DND-41 (cell line): ENCODE results near the gene ENDOD1.
"Not testable (repeated sequence)": the region's sequence is repeated elsewhere in the genome, so short reads cannot be mapped to it uniquely, and the experiment has no call there.

Experiments used
- ATAC-seq: fragments of 200-7000 bp; cut with Tn5 transposase; 3 replicates; pipeline ENCODE4 v1.9.1; 2021; ENCODE audit warnings: low read depth; ENCODE audit not compliant: insufficient read depth
- DNase-seq: peaks from one replicate; pipeline ENCODE4 v3.0.0-alpha.2; 2020
- H2AFZ ChIP-seq: 2 replicates; pipeline ENCODE4 v1.6.0; 2012; ENCODE audit warnings: low read depth, low read length
- H3K27ac ChIP-seq: 2 replicates; pipeline ENCODE4 v1.5.1; 2012; ENCODE audit warnings: low read length, inconsistent platforms
- H3K27me3 ChIP-seq: fragments of 200-600 bp; sonication (generic); 2 replicates; pipeline ENCODE4 v1.6.0; 2012; ENCODE audit warnings: low read length, mild to moderate bottlenecking, inconsistent platforms; ENCODE audit not compliant: insufficient read depth, poor library complexity
- H3K36me3 ChIP-seq: 2 replicates; pipeline ENCODE4 v1.5.1; 2012; ENCODE audit warnings: low read length, inconsistent platforms; ENCODE audit not compliant: insufficient read depth
- H3K4me1 ChIP-seq: 2 replicates; pipeline ENCODE4 v1.5.1; 2012; ENCODE audit warnings: mild to moderate bottlenecking, low read length; ENCODE audit not compliant: insufficient read depth
- H3K4me2 ChIP-seq: 2 replicates; pipeline ENCODE4 v1.6.0; 2012; ENCODE audit warnings: mild to moderate bottlenecking, moderate library complexity, low read length, inconsistent platforms; ENCODE audit not compliant: insufficient read depth
- H3K4me3 ChIP-seq, 2 experiments: fragments of 200-600 bp in 1 of 2; shearing (Covaris generic) in 1 of 2; 2 replicates each; pipeline ENCODE4 v1.5.1; 2012 to 2016; ENCODE audit warnings: inconsistent platforms in 2 of 2, low read length in 2 of 2, mild to moderate bottlenecking in 2 of 2, low read depth in 1 of 2, moderate library complexity in 1 of 2
- H3K79me2 ChIP-seq: 2 replicates; pipeline ENCODE4 v1.6.0; 2012; ENCODE audit warnings: low read length, inconsistent platforms; ENCODE audit not compliant: insufficient read depth
- H3K9ac ChIP-seq: 2 replicates; pipeline ENCODE4 v1.6.0; 2012; ENCODE audit warnings: low read depth, mild to moderate bottlenecking, inconsistent platforms, low read length, moderate library complexity
- H3K9me3 ChIP-seq: 2 replicates; pipeline ENCODE4 v1.5.1; 2012; ENCODE audit warnings: low read length, moderate library complexity, mild to moderate bottlenecking, inconsistent platforms; ENCODE audit not compliant: insufficient read depth, severe bottlenecking
- H4K20me1 ChIP-seq: 2 replicates; pipeline ENCODE4 v1.6.0; 2012; ENCODE audit warnings: low read length; ENCODE audit not compliant: insufficient read depth
- CTCF ChIP-seq: IDR thresholded peaks from 2 replicates; pipeline ENCODE4 v1.5.1; 2012; ENCODE audit warnings: borderline replicate concordance, low read length, moderate library complexity, mild to moderate bottlenecking; ENCODE audit not compliant: poor library complexity, severe bottlenecking; ENCODE audit errors: extremely low read depth
- EZH2 ChIP-seq: IDR thresholded peaks from 3 replicates; pipeline ENCODE4 v1.6.1; 2012; ENCODE audit warnings: borderline replicate concordance, low read depth, mild to moderate bottlenecking, moderate library complexity, low read length, inconsistent platforms; ENCODE audit not compliant: severe bottlenecking

ENDOD1 gene

GRCh38 chr11:95104856-95105255 is 15.2 kb downstream of the ENDOD1 start:
- no peak for TF ChIP-seq CTCF
- no peak for TF ChIP-seq EZH2
- no peak overlapping the region for H3K4me3 ChIP-seq
- DNase-seq (no peak), ATAC-seq (no peak)
- no peak overlapping the region for H2AFZ ChIP-seq
- no peaks in the 10 kb centered on the region for H3K9me3 ChIP-seq
- no peaks in the 10 kb centered on the region for H3K79me2 ChIP-seq
- no peak overlapping the region for H3K27ac ChIP-seq
- no peak overlapping the region for H3K9ac ChIP-seq
- H3K4me1 ChIP-seq: no peaks in the 10 kb centered on the region
- no peak overlapping the region for H3K4me2 ChIP-seq
- H3K36me3 ChIP-seq: peaks cover 6% of the 10 kb centered on the region; the same call in 1 of the 2 replicates
- H3K27me3 ChIP-seq: no peaks in the 10 kb centered on the region
- H4K20me1 ChIP-seq: no peaks in the 10 kb centered on the region

DNA sequence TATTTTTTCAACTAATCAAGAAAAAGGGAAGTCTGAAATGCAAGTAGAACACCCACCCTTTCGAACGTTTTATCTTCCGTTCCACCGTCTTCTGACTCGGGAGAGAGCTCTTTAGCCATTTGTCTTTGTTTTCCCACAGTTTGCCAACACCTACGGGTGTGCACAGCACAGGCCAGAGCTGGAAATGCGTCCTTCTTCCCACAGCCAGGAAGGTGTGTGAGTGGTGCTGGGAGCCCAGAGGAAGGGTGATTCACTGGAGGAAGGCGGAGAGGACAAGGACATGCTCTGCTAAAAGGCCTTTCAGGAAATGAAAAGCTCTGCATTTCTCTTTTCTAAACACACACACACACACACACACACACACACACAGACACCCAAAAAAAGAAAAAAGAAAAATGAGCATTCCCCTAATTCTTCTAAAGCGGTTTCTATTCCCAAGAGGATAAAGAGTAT is 18.5 kb downstream of the ENDOD1 start:
- Histone ChIP-seq H3K4me2 (no peak overlapping the region), H3K4me3 (no peak overlapping the region), H3K9me3 (no peaks in the 10 kb centered on the region), H3K4me1 (no peaks in the 10 kb centered on the region), H3K36me3 (peaks cover 6% of the 10 kb centered on the region; the same call in 1 of the 2 replicates), H4K20me1 (no peaks in the 10 kb centered on the region), H2AFZ (no peak overlapping the region), H3K9ac (no peak overlapping the region), H3K79me2 (no peaks in the 10 kb centered on the region), H3K27ac (no peak overlapping the region), H3K27me3 (no peaks in the 10 kb centered on the region)
- DNase-seq (no peak), ATAC-seq (no peak)
- TF ChIP-seq EZH2: no peak

- no peak overlapping the region for H2AFZ ChIP-seq
- ATAC-seq: no peak
These were observed 19.3 kb downstream of the ENDOD1 start for GRCh38 chr11:95108671-95109551.

DNA sequence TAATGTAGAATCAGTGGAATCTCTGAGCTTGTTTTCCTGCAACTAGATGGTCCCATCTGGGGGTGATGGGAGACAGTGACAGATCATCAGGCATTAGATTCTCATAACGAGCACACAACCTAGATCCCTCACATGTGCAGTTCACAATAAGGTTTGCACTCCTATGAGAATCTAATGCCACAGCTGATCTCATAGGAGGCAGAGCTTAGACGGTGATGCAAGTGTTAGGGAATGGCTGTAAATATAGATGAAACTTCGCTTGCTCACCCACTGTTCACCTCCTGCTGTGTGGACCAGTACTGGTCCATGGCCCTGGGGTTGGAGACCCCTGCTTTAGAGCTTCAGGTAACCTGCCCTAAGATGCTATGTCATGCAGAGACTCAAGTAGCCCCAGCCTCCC is 21.8 kb downstream of the ENDOD1 start:
- not testable (repeated sequence) for H3K4me2 ChIP-seq, H3K27ac ChIP-seq, H3K27me3 ChIP-seq, H3K4me1 ChIP-seq, H2AFZ ChIP-seq, H3K4me3 ChIP-seq, H3K79me2 ChIP-seq, H4K20me1 ChIP-seq, H3K36me3 ChIP-seq, H3K9me3 ChIP-seq, H3K9ac ChIP-seq, DNase-seq, ATAC-seq

More at GRCh38 chr11:95108671-95109551, 19.3 kb downstream of the ENDOD1 start:
- TF ChIP-seq EZH2 (no peak), CTCF (no peak)
- H3K9ac ChIP-seq: no peak overlapping the region
- no peak for DNase-seq
- H3K79me2 ChIP-seq: no peaks in the 10 kb centered on the region
- H3K4me3 ChIP-seq: no peak overlapping the region
- no peaks in the 10 kb centered on the region for H3K9me3 ChIP-seq
- H3K4me2 ChIP-seq: no peak overlapping the region
- H3K27ac ChIP-seq: no peak overlapping the region
- no peaks in the 10 kb centered on the region for H4K20me1 ChIP-seq
- no peaks in the 10 kb centered on the region for H3K27me3 ChIP-seq
- H3K4me1 ChIP-seq: no peaks in the 10 kb centered on the region
- peaks cover 6% of the 10 kb centered on the region; the same call in 1 of the 2 replicates for H3K36me3 ChIP-seq
